ENCODE data around the gene CDH4. TPM values are rescaled to one million over a fixed set of nuclear protein-coding genes. Genes with fewer than 3 reads are reported as not detected.

CDH4 gene
- total RNA-seq, 4 donors from 2014 or later: 0.71 to 4.2 (median 2.9) TPM

DNA sequence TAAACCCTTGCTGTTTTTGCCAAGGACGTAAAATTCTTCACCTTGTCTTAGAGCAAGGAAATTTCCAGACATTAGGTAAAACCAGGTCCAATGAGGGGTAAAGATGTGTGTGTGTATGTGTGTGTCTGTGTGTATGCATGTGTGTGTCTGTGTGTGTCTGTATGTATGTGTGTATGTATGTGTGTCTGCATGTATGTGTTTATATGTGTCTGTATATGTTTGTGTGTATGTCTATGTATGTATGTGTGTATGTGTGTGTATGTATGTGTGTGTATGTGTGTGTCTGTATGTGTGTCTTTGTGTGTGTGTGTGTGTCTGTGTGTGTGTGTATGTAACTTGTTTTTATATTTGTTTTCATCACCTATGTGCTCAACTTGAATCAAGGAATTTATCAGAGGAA, 439.9 kb downstream of the CDH4 start:
- H3K4me3 ChIP-seq (ENCODE audit: low read depth, poor library complexity, severe bottlenecking): no peak overlapping the region
- intact Hi-C loops (cut with DNase I; ENCODE audit: low total_unique reads): no loop called here
- no peak for TF ChIP-seq POLR2A (IDR thresholded peaks at IDR 0.05)
- TF ChIP-seq, protein P1, sequence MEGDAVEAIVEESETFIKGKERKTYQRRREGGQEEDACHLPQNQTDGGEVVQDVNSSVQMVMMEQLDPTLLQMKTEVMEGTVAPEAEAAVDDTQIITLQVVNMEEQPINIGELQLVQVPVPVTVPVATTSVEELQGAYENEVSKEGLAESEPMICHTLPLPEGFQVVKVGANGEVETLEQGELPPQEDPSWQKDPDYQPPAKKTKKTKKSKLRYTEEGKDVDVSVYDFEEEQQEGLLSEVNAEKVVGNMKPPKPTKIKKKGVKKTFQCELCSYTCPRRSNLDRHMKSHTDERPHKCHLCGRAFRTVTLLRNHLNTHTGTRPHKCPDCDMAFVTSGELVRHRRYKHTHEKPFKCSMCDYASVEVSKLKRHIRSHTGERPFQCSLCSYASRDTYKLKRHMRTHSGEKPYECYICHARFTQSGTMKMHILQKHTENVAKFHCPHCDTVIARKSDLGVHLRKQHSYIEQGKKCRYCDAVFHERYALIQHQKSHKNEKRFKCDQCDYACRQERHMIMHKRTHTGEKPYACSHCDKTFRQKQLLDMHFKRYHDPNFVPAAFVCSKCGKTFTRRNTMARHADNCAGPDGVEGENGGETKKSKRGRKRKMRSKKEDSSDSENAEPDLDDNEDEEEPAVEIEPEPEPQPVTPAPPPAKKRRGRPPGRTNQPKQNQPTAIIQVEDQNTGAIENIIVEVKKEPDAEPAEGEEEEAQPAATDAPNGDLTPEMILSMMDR (IDR thresholded peaks at IDR 0.05): no peak
- WGBS, 2 donors: 79 to 90% methylated on average over 1 of the region's 1 CpG
- DNase-seq (ENCODE audit: low spot score in 2 of 2): no peak

DNA sequence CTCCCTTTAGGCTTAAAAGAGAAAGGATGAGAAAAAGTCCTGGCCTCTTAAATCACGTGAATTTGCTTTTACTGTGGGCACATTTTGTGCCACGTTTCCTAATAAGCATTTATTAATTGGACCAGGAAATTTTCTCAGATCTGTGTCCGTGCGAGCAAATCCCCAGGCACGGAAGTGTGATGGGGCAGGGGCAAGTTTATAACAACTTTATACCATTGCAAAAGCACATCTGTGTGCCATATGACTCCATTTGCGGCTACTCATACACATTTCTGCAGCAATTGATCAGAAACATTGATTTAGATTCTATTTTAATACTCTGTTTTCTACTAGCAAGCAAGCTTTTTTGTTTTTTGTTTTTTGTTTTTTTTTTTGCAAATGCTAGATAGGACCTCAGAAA, 440.4 kb downstream of the CDH4 start:
- intact Hi-C loops (cut with DNase I; ENCODE audit: low total_unique reads): no loop called here
- TF ChIP-seq POLR2A (IDR thresholded peaks at IDR 0.05): no peak
- TF ChIP-seq, protein P1 (IDR thresholded peaks at IDR 0.05): no peak
- H3K4me3 ChIP-seq (ENCODE audit: low read depth, poor library complexity, severe bottlenecking): no peak overlapping the region
- 43 to 69% methylated on average over 6 of the region's 6 CpGs for WGBS, 2 donors
- no peak for DNase-seq (ENCODE audit: low spot score in 2 of 2)

DNA sequence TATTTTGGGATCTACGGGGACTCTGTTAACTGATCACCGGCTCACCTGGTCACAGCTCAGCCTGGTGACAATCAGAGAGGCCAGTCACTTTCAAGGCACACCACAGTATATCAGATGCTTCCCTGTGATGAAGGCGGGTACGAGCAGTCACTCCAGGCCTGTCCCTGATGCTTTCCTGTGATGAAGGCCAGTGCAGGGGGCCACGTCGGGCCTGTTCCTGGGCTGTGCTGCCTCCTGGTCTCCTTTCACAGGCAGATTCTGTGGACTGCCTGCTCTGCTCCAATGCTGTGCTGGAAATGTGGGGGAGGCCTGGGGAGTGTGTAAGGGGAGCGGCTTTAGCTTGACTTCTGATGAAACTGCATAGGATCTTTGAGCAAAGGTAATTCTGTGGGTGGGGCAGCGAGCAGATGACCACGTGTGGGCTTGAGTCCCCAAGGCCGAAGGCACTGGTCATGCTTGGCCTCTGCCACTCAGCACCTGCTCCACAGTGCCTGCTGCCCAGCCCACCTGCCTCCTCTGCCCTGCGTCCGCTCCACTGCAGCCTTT, 441.1 kb downstream of the CDH4 start:
- no peak overlapping the region for H3K4me3 ChIP-seq (ENCODE audit: low read depth, poor library complexity, severe bottlenecking)
- 69 to 76% methylated on average over 12 of the region's 12 CpGs for WGBS, 2 donors
- DNase-seq (ENCODE audit: low spot score in 2 of 2): no peak
- intact Hi-C loops (cut with DNase I; ENCODE audit: low total_unique reads): no loop called here
- TF ChIP-seq, protein P1 (IDR thresholded peaks at IDR 0.05): no peak
- TF ChIP-seq POLR2A (IDR thresholded peaks at IDR 0.05): no peak

DNA sequence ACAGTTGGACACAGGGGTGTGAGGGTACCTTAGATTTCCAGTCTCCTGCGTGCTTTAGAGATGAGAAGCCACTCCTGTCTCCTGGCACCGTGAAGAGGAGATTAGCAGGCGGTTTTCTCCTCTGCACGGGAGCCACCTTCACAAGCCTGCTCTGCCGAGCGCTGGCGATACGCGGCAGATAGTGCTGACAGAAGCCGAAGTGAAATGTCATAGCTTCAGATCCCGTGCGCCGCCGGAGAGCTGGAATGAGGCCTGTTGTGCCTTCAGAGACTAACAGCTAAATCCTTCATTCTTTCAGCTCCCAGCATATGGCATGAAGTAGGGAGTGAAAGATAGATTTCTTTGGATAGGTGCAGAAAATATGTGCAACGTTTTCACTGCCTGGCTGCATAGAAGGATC, 442.6 kb downstream of the CDH4 start:
- 41 to 69% methylated on average over 15 of the region's 15 CpGs for WGBS, 2 donors
- no peak overlapping the region for H3K4me3 ChIP-seq (ENCODE audit: low read depth, poor library complexity, severe bottlenecking)
- no peak for DNase-seq (ENCODE audit: low spot score in 2 of 2)
- intact Hi-C loops (cut with DNase I; ENCODE audit: low total_unique reads): no loop called here
- TF ChIP-seq, protein P1 (IDR thresholded peaks at IDR 0.05): no peak
- no peak for TF ChIP-seq POLR2A (IDR thresholded peaks at IDR 0.05)

DNA sequence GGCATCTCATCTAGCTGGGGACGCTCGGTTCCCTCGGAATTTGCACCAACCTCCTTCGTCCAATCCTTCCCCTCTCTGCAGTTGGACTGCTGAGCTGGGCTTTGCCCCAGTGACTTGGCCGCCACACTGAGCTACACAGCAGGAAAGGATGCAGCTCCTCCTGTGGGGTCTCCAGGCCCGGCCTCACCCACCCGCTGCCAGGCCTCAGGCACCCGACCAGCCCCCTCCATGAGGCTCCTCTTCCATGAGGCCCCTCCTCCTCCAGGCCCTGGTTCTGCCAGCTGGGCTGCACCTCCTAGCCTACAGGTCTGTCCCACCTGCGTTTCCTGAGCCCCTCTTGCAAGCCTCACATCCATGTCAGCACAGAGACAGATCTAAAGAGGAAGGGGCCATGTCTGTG, 443.7 kb downstream of the CDH4 start:
- no peak for DNase-seq (ENCODE audit: low spot score in 2 of 2)
- H3K4me3 ChIP-seq (ENCODE audit: low read depth, poor library complexity, severe bottlenecking): no peak overlapping the region
- TF ChIP-seq, protein P1 (IDR thresholded peaks at IDR 0.05): no peak
- TF ChIP-seq POLR2A (IDR thresholded peaks at IDR 0.05): no peak
- WGBS, 2 donors: 87 to 91% methylated on average over 7 to 9 of the region's 9 CpGs
- intact Hi-C loops (cut with DNase I; ENCODE audit: low total_unique reads): no loop called here

DNA sequence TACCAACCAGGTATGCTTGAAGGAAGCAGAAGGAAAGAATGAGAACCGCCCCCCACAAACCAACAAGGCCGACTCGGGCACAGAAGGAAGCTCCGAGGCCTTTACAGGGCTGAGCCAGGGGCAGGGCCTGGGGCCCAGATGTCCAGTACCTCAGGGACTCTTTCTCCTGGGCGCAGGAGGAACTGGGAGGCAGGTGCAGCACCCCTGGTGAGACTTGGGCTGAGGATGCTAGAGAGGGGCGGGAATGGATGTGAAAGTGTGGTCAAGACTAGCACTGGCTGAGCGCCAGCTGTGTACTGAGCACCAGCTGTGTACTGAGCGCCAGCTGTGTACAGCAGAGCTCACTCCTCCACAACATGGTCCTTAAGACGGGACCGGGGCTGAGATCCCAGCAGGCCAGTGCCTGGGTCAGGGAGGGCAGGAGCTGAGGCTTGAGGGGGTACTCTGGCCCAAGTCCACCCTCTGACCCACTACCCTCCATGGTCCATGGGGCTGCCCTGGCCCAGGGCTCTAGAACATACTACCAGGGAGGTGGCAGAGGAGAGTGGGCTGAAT, 444.2 kb downstream of the CDH4 start:
- WGBS, 2 donors: 87 to 95% methylated on average over 10 of the region's 10 CpGs
- no peak for TF ChIP-seq POLR2A (IDR thresholded peaks at IDR 0.05)
- TF ChIP-seq, protein P1 (IDR thresholded peaks at IDR 0.05): no peak
- intact Hi-C loops (cut with DNase I; ENCODE audit: low total_unique reads): no loop called here
- no peak overlapping the region for H3K4me3 ChIP-seq (ENCODE audit: low read depth, poor library complexity, severe bottlenecking)
- no peak for DNase-seq (ENCODE audit: low spot score in 2 of 2)
